Smooth muscle cell of the brain vasculature (primary cell): ENCODE data around the gene ATP6V1E1.

Experiments used
- DNase-seq: peaks from one replicate; pipeline ENCODE4 v3.0.0-alpha.2; 2012; ENCODE audit warnings: low read depth, low spot score

The ATP6V1E1 gene

DNA sequence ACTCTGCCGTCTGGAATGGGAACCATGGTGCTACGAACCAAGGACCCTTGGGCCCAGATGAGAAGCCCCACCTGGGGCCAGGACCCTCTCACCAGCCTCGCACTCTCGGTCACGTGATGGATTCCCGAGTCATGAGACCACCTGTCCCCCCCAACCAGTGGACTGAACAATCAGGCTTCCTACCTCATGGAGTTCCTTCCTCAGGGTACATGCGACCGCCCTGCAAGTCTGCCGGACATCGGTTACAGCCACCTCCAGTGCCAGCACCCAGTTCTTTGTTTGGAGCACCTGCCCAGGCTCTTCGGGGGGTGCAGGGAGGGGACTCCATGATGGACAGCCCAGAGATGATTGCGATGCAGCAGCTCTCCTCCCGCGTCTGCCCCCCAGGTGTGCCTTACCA lies 86.1 kb downstream of the ATP6V1E1 start:
- no peak for DNase-seq
